HG03457 (cell line): ENCODE data around the gene RAD18.
A peak's percentile ranks its signal among the peaks of the same experiment; 100 is the strongest.

Experiments used
- ATAC-seq: cut with Tn5 transposase; IDR thresholded peaks from one replicate; pipeline ENCODE4 v1.9.1; 2021; ENCODE audit warnings: moderate number of reproducible peaks; ENCODE audit not compliant: unreplicated experiment

Gene RAD18, protein sequence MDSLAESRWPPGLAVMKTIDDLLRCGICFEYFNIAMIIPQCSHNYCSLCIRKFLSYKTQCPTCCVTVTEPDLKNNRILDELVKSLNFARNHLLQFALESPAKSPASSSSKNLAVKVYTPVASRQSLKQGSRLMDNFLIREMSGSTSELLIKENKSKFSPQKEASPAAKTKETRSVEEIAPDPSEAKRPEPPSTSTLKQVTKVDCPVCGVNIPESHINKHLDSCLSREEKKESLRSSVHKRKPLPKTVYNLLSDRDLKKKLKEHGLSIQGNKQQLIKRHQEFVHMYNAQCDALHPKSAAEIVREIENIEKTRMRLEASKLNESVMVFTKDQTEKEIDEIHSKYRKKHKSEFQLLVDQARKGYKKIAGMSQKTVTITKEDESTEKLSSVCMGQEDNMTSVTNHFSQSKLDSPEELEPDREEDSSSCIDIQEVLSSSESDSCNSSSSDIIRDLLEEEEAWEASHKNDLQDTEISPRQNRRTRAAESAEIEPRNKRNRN

DNA sequence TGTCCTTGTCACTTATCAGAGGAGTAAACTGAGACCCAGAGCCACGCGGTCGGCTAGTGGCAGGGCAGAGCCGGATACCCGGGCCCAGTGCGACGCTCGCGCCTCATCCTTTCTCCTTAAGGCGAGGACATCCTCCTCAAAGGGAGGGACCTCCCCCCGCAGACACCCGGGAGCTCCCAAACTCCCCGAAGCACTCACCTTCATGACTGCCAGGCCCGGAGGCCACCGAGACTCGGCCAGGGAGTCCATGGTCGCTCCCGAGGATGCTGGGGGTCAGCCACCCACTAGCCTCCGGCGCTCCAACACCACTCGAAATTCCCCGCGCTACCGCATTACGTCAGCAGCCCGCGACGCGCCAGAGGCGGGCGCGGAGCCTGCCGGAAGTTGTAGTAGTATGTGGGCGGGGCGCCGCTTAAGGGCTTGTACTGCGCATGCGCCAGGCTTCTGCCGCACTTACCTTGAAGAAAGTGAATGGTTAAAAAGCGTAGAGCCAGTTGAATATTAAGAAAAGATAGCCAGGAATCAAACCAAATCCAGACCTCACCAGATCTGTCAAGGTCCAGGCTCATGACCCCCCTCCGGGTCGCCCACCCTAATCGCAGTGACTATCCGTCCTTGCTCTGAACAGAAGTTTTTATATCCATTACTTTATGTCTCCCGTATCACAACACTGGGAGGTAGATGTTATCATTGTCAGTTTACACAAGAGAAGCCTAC lies at the start of gene RAD18:
TSS of gene RAD18 (minus strand) at position 336 of the 717 bp plus-strand sequence. CDS start at position 249, 87 bp downstream.
- peak; percentile 71 for ATAC-seq

DNA sequence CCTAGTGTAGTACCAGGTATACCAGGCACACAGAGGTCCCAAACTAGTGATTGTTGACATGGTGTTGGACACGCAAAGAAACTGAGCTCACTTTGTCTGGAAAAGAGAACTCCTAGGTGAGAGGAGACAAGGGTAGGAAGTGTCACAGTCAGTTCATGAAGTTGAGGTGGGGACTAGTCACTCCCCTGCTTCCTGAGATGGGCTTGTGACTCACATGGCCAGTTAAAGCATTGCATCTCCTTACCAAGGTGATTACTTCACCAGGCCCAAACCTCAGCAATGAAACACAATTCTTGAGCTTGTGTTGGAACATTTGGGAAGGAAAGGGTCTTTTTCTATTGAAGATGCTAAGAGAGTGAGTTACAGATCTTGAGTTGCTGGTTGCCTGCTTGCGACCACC lies 49.2 kb upstream of the RAD18 start:
- no peak for ATAC-seq

DNA sequence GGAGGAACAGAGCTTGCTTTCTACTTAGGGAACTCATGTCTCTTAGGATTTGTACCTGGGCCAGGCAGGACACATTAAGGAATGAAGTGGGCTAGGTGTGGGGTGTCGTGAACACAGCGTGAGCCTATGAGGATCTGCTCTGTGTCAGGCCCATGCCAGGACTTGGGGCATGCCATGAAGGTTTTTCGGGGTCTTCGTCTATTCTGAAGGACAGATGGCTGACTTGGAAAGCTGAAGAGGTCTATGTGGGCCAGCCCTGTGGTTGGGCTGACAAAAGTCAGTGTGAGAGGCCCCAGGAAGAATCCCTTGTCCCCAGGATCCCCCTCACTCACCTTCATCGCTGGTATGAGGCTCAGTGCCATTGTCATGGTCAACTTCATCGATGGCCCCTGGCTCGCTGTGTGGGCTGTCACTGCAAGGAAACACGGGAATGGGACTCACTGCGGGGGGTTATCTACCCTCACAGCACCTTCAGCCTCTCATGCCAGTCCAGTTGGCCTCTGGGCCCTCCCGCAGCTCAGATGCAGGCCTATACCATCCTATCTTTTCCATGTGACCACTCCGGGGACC lies 46.8 kb upstream of the RAD18 start:
- no peak for ATAC-seq

DNA sequence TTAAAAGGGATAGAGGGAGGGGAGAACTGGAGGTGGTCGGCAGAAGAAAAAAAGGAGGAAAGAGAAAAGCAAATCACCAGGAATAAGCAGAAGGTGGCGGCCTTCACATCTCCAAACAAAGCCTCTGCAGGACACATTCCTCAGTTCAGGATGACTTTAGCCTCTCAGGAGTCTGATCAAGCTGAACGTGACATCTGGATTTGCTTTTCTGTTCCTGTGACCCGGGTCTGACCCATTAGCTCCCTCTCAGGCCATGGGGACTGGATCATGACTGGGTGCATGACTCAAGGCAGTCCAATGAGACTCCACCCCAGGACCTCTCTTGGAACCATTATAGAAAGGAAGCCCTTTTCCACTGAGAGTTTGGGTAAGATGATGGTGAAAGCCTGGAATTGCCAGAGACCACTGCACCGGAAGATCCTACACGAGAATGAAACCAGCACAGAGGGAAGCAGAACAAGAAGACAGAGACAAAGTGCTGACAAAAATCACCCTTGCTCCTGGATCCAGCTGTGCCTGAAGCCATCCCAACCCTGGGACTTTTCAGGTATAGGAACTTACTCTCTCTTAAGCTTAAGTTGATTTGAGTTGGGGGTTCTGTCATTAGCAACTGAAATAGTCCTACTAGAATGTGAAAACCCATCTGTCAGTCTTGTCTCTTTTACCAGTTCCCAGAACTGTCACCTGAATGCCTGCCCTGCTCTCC lies 45.4 kb upstream of the RAD18 start:
- ATAC-seq, result no peak

DNA sequence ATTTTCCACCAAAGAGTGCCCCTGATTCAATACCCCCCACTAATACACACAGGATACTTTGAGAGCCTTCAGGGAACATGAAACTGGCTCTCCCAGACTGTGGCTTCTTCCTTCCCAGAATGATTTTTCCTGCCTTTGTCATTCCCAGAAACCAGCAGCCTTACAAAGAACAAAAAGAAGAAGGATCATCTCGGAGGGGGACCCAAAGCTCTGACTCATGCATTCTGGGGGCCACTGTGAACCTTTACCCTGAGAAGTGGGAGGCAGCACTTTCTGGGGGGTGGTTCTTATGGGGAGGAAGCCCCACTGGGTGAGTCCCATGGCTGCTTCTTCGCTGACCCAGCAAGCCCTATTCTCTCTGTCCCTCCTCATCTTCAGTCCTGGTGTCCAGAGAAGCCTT lies 44.7 kb upstream of the RAD18 start:
- ATAC-seq, result no peak

DNA sequence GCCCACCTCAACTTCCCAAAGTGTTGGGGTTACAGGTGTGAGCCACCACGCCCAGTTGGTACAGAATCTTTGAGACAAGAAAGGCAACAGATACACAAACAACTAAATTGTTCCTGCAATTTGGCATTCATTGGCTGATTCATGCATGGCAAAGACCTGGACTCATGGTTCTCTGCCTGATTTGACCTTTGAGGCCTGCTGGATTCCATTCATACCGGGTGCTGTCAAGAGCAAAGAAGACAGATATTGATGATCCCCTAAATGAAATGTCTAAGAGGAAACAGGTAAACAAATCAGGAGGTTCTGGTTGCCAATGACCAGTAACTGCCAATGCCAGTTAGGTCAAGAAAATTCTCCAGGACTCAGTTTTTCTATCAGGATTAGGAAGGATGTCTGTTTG lies 43.9 kb upstream of the RAD18 start:
- ATAC-seq, result no peak

DNA sequence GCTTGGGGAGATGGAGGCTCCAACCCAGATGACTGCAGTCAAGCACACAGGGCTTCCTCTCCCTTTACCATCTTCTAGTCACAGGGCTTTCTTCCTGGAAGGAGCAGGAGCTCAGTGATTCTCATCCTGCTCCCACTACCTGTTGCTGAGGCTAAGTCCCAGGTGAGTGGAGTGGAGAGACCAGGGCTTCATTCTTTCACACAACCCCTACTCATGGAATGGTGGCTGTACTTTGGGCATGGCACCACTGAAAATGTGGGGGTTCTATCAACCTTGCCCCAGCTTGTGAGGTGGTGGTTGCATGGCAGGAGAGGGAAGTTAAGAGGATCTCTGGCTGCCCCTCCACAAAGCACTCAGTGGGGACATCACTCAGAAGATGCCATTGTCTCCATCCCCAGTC lies 36.8 kb upstream of the RAD18 start:
- no peak for ATAC-seq

DNA sequence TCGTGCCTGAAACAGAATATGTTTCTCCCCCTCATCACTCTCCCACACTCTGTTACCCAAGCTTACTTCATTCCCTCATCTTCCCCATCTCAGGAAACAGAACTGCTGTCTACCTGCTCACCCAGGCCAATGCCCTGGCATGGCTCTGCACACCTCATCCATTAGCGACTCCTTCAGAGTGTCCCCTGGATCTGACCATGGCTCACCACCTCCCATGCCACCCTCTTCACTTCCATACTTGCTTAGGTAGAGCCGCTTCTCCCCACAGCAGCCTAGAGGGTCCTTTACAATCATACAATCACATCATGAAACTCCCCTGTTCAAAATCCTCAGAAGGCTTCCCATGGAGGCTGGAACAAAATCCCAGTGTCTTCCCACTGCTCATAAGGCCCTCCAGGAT lies 33.9 kb upstream of the RAD18 start:
- ATAC-seq, result no peak

DNA sequence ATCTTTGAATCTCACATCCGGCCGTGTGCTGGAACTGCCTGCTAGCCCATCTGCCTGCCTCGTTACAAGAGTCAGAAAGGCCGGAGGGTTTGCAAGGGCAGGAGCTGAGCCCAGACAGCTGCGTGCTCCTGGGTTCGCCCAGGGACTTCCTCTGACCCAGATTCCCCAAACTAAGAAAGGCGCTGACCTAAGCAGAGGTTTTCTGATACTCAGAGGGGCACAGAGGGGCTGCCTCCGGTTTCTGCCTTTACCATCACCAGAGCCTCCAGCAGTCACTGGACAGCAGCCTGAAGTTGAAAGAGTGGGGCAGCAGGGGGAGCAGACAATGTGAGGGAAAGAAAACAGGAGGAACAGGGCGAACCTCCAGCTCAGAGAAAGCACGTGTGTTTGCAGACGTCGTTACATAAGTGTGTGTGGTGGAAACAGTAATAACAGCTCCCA lies 33.4 kb upstream of the RAD18 start:
- no peak for ATAC-seq

DNA sequence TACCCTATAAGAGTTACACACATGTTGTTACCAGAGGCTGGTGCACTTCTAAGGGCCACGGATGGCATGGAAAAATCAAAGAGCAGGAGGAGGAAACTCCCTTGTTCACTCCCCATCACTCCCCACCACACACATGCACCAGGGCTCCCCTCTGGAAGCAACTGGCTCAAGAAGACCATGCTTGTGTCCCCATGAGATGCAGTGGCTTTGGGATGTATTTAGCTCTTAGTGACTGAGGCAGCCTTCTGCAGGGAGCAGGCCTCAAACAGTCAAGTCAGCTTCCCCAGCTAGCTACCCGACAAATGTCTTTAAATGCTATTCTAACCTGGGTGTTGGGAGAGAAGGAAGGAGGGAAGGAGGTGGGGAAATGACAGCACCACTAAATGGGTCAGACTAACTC lies 32.9 kb upstream of the RAD18 start:
- ATAC-seq, result no peak

DNA sequence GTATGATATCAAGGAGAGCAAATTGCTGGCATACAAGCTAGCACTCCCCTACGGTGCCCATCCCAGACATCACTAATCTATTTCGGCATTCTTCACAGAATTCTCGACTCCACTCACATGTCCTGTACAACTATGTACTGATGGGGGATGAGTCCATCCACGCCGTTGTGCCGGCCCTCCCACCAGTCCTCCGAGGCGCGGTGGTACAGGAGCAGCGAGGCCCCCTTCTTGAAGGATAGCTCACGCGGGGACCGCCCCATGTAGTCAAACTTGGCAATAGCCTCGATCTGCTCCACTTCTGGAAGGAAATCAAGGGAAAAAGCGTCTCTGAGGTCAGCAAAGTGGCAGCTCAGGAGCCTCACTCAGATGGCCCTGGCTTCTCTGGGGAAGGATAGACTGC lies 31.0 kb upstream of the RAD18 start:
- no peak for ATAC-seq

DNA sequence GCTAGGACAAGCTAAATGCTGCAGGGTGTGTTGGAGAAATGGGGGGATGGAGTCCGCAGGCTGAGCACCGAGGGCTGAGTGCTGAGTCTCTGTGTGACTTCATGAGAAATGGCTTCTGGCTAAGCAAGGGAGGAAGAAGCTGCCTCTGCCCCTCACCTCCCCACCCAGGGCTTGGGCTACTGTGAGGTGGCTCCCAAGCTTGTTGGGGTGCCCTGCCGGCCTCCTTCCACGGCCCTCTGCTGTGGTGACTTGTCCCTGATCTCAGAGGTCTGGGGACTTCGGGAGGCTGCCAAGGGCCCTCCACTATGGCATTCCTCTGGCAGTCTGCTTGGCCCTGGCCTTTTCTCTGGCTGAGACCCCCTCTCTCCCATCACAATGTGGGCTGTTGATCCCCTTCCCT lies 30.1 kb upstream of the RAD18 start:
- ATAC-seq, result no peak

DNA sequence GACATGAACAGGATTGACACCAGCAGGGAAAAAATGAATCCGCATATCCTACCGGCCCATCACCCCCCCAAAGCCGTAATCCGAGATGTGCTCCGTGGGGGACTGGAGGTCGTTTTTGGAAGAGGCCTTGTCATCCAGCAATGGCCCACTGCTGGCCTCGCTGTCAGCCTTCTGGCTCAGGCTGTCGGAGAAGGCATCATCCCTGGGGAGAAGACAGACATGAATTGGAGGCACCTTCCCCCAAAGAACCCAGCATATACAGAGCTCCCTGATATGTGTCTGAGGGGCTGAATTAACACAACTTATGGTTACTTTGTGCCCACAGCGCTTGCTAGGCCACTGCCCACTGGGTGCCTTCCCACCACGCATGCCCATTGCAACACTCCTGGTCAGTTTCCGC lies 29.6 kb upstream of the RAD18 start:
- ATAC-seq, result no peak

DNA sequence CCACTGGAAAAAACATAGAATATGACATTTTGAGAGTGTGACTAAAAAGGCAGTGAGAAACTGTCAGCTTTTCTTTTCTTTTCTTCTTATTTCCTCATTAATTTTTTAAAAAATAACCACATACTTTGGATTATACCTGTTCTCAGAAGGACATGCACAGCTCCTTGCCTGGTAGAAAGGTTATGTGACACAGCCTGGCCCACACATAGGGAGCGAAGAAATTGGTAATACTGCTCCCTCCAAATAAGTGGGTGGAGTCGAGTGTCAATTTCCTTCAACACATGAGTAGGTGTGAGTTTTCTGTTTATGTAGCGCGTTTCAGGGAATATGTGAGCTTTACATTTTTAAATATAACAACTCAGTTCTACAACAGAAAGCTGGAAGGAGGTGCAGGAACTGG lies 28.9 kb upstream of the RAD18 start:
- ATAC-seq, result no peak

DNA sequence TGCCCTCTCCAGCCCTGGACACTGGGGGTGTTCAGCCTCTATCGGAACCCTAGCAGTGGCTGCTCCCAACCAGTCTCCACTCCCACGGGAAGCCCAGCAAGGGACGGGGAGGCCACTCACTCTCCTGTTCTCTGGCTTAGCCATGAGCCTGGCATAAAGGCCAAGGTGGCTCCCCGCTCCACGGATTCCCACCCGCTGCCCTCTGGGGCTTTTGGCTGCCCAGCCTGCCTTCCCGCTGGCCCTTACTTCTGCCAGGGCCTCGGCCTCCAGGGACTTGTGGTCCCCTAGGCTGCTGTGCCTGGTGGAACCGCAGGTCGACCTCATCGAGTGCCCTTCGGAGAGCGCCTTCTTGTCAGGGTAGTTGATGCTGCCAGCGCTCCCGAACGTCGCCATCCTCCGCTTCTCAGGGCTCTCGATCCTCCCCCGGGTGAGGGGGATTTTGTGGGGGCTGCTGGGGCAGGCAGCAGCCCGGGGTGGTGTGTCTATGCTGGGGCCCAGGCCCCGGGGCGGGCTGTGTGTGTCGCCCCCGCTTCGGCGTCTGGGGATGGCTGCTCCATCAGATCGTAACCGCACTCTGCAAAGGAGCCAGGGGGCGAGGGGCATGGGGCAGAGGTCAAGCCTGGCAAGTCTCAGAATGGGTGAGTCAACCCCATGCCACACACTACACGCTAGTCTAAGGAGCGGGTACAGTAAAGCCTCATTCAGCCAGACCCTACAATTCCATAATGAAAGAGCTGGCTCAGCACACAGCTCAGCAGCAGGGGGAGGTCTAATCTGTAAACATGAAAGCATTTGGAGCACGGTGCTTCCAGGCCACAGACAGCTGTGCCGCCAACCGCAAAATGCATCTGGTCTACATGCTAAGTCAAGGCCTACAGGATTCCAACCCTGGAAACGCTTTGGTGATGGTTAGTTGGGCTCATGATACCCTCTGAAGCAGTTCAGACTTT lies 27.3 kb upstream of the RAD18 start:
- ATAC-seq, result no peak

DNA sequence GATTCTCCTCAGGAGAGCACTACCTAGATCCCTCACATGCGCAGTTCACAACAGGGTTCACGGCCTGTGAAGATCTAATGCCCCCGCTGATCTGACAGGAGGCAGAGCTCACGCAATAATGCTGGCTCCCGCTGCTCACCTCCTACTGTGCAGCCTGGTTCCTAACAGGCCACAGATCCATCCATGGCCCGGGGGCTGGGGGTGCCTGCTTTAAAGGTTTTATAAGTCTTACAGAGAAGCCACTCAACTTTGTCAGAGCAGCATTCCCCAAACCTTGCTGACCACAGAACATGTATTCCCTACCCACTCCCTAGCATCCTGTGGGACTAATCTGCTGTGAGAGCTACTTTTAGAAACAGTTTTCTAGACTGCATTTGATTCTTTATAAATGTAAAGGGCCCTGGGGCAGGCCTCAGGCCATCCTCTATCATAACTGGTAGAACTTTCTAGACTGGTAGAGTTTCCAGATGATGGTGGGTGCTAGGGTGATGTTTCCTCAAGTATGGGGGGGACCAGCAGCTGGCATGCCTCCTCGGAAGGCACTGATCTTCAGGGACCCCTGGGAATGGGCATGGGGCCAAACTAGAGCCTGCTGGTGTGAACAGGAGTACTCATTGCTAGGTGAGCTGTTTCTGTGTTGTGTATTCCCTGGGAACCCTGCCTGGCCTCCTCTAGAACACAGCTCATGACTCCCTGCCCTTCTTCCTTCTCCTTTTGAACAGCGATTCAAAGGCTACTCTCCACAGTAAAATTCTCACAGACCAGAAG lies 25.7 kb upstream of the RAD18 start:
- ATAC-seq, result no peak

DNA sequence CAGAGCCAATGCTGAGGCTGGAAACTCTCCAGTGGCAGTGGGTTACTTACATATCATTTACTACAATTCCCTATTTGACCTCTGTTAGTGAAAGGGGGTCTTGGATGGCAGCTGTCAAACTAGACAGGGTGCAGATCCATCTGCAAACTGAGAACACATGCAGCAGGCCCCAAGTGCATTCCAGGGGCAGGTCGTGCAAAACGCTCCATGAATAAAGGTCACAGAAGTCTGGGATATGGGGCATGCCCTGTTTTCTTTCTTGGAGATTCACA lies 25.0 kb upstream of the RAD18 start:
- no peak for ATAC-seq

DNA sequence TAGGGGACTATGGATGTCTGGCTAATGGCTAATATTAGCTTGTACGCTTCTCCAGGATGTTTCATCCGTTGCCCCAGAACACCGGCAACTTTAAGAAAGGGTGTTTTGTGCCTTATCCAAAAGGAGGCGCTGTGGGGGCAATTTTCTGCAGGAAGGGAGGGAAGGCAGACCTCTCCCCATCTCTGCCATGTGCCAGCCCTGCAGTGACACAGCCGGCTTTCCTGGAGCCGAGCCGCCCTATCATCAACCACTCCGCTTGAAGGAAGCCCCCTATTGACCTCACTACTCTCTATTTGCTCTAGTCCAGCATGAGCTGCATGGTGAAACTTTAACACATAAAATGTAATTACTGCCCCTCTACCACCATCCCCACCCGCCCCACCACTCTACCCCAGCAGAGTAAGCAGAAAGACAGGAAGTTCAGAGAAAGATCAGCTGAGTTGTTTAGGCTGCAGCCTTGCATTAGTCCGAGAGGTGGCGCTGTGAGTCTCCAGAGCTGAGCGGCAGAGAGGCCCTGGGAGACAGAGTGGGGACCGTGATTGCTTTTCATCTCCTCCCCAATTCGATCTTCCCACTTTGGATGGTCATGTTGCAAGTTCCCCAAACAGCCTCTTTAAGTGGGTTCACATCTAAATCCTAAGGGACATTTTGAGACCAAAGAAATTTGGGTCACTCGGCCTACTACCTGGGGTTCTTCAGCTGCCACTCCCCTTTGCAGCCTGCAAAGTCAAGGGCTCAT lies 24.5 kb upstream of the RAD18 start:
- ATAC-seq, result peak; percentile 65

DNA sequence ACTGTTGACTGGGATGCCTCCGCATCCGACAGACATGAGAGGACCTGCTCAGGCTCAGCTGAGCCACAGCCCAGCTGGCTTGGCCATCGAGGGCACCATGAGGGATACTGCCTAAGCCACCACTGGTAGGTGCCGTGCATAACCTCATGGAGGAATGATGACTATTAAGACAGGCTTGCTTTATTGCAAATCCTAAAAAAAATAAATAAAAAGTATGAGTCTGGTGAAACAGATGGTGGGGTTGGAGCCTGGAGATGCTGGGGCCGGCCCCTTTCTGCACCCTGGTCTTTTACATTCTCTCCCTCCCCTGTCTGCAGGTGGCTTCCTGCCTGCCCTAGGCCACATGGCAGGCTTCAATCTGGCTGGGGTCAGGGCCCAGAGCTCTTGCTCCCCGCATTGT lies 24.0 kb upstream of the RAD18 start:
- ATAC-seq, result no peak
